ENCODE measurements around the gene DHRS4L2. TPM values are rescaled to one million over a fixed set of nuclear protein-coding genes. Genes with fewer than 3 reads are reported as not detected.

The DHRS4L2 gene
- total RNA-seq, 1 donor from 2014 or later: 15.7 TPM

GRCh38 chr14:24052656-24053547, 64.2 kb downstream of the DHRS4L2 start:
- H3K27ac ChIP-seq (replicated peaks): no peak overlapping the region
- H3K4me3 ChIP-seq: peak overlapping the region; percentile 73
- H3K36me3 ChIP-seq: no peaks in the 10 kb centered on the region
- DNase-seq: no peak
- intact Hi-C loops (cut with micrococcal nuclease): no loop called here
- peaks cover 18% of the 10 kb centered on the region for H3K4me1 ChIP-seq
- H3K27me3 ChIP-seq (ENCODE audit: low read depth): peaks cover 21% of the 10 kb centered on the region
- no peaks in the 10 kb centered on the region for H3K9me3 ChIP-seq (replicated peaks)
- TF ChIP-seq, protein P1, sequence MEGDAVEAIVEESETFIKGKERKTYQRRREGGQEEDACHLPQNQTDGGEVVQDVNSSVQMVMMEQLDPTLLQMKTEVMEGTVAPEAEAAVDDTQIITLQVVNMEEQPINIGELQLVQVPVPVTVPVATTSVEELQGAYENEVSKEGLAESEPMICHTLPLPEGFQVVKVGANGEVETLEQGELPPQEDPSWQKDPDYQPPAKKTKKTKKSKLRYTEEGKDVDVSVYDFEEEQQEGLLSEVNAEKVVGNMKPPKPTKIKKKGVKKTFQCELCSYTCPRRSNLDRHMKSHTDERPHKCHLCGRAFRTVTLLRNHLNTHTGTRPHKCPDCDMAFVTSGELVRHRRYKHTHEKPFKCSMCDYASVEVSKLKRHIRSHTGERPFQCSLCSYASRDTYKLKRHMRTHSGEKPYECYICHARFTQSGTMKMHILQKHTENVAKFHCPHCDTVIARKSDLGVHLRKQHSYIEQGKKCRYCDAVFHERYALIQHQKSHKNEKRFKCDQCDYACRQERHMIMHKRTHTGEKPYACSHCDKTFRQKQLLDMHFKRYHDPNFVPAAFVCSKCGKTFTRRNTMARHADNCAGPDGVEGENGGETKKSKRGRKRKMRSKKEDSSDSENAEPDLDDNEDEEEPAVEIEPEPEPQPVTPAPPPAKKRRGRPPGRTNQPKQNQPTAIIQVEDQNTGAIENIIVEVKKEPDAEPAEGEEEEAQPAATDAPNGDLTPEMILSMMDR (IDR thresholded peaks at IDR 0.05; ENCODE audit: borderline replicate concordance): no peak

- H3K9me3 ChIP-seq (replicated peaks): no peaks in the 10 kb centered on the region
- peaks cover 18% of the 10 kb centered on the region for H3K4me1 ChIP-seq
- TF ChIP-seq, protein P1 (IDR thresholded peaks at IDR 0.05; ENCODE audit: borderline replicate concordance): no peak
- peaks cover 21% of the 10 kb centered on the region for H3K27me3 ChIP-seq (ENCODE audit: low read depth)
- H3K4me3 ChIP-seq: no peak overlapping the region
- intact Hi-C loops (cut with micrococcal nuclease): no loop called here
- no peak overlapping the region for H3K27ac ChIP-seq (replicated peaks)
- no peak for DNase-seq
- H3K36me3 ChIP-seq: no peaks in the 10 kb centered on the region
Measured at GRCh38 chr14:24053548-24054323, 65.0 kb downstream of the DHRS4L2 start.

DNA sequence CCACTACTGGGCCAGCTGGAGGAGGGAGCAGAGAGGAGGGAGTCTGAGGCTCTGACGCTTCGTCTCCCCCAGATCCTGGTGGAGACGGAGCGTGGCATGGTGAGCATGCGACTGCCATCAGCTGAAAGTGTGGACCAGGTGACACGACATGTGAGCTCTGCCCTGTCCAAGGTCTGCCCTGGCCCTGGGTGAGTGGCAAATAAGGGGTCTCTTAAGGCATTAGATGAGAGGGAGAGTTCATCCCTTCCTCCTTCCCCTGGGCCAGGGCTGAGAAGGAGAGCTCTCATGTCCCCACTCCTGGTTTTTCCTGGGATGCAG, 65.6 kb downstream of the DHRS4L2 start:
- no peak for DNase-seq
- no peak overlapping the region for H3K4me3 ChIP-seq
- peaks cover 18% of the 10 kb centered on the region for H3K4me1 ChIP-seq
- no peaks in the 10 kb centered on the region for H3K9me3 ChIP-seq (replicated peaks)
- peaks cover 21% of the 10 kb centered on the region for H3K27me3 ChIP-seq (ENCODE audit: low read depth)
- intact Hi-C loops (cut with micrococcal nuclease): no loop called here
- no peak overlapping the region for H3K27ac ChIP-seq (replicated peaks)
- TF ChIP-seq, protein P1 (IDR thresholded peaks at IDR 0.05; ENCODE audit: borderline replicate concordance): no peak
- H3K36me3 ChIP-seq: no peaks in the 10 kb centered on the region

DNA sequence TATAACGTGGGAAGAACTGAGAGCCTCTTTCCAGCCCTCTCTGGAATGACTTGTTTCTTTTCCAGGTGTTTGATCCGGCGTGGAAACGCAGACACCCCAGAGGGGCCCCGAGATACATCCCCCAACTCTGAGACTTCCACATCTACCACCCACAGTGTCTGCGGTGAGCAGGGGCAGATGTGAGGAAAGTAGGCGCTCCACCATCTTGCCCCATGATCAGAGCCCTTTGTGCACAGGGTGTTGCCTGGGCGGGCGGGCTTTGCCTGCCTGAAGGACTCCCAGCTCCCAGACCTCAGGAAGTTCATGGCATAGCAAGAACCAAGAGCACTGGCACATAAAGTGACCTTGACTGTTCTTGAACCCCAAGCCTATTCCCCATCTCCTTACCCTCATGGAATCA, 65.9 kb downstream of the DHRS4L2 start:
- H3K36me3 ChIP-seq: no peaks in the 10 kb centered on the region
- no peak overlapping the region for H3K27ac ChIP-seq (replicated peaks)
- peaks cover 18% of the 10 kb centered on the region for H3K4me1 ChIP-seq
- no peak for DNase-seq
- TF ChIP-seq, protein P1 (IDR thresholded peaks at IDR 0.05; ENCODE audit: borderline replicate concordance): no peak
- no peak overlapping the region for H3K4me3 ChIP-seq
- H3K9me3 ChIP-seq (replicated peaks): no peaks in the 10 kb centered on the region
- peaks cover 21% of the 10 kb centered on the region for H3K27me3 ChIP-seq (ENCODE audit: low read depth)
- intact Hi-C loops (cut with micrococcal nuclease): no loop called here

Other genes with a start within 250 kb of the DHRS4L2 start
- 30.8 TPM for gene DHRS4, start 35.2 kb upstream of the DHRS4L2 start, total RNA-seq
- gene CARMIL3, start 63.1 kb downstream of the DHRS4L2 start, total RNA-seq: 0.11 TPM
- gene CPNE6, start 82.6 kb downstream of the DHRS4L2 start, total RNA-seq: not detected
- 3.1 TPM for gene PCK2, start 105.4 kb downstream of the DHRS4L2 start, total RNA-seq
- gene DCAF11, start 125.8 kb downstream of the DHRS4L2 start, total RNA-seq: 74.7 TPM
- gene NRL, start 126.0 kb downstream of the DHRS4L2 start, total RNA-seq: 1.5 TPM
- gene FITM1, start 141.7 kb downstream of the DHRS4L2 start, total RNA-seq: 148 TPM
- gene PSME1, start 147.3 kb downstream of the DHRS4L2 start, total RNA-seq: 108 TPM
- gene EMC9, start 152.7 kb downstream of the DHRS4L2 start, total RNA-seq: 14.5 TPM
- 89.7 TPM for gene PSME2, start 157.7 kb downstream of the DHRS4L2 start, total RNA-seq
- gene RNF31, start 158.6 kb downstream of the DHRS4L2 start, total RNA-seq: 34.8 TPM
- gene IRF9, start 172.3 kb downstream of the DHRS4L2 start, total RNA-seq: 24.0 TPM
- 1.6 TPM for gene REC8, start 183.2 kb downstream of the DHRS4L2 start, total RNA-seq
- gene IPO4, start 199.9 kb downstream of the DHRS4L2 start, total RNA-seq: 13.3 TPM
- 22.2 TPM for gene TM9SF1, start 206.5 kb downstream of the DHRS4L2 start, total RNA-seq
- not detected for gene TSSK4, start 216.8 kb downstream of the DHRS4L2 start, total RNA-seq
- 33.1 TPM for gene CHMP4A, start 224.6 kb downstream of the DHRS4L2 start, total RNA-seq
- 16.6 TPM for gene MDP1, start 227.1 kb downstream of the DHRS4L2 start, total RNA-seq
- 214 TPM for gene NEDD8, start 243.4 kb downstream of the DHRS4L2 start, total RNA-seq
- gene GMPR2, start 244.0 kb downstream of the DHRS4L2 start, total RNA-seq: 29.7 TPM

All from left ventricle myocardium inferior (tissue), 1 donor.